CD14-positive monocyte (primary cell): ENCODE results near the gene HCST. TPM values are rescaled to one million over a fixed set of nuclear protein-coding genes. Genes with fewer than 3 reads are reported as not detected.
A peak's percentile ranks its signal among the peaks of the same experiment; 100 is the strongest.

Experiments
- DNase-seq, 3 donors: peaks; one replicate each; pipeline ENCODE4 v3.0.0-alpha.2; 2011 to 2022
- H2AFZ ChIP-seq: 2 replicates; pipeline ENCODE4 v1.6.0; 2012; ENCODE audit warnings: mild to moderate bottlenecking, low read depth, low read length, inconsistent platforms; ENCODE audit not compliant: insufficient read depth, poor library complexity, severe bottlenecking
- H3K27ac ChIP-seq, 2 donors: 1 replicate in 1 of 2; 2 replicates in 1 of 2; pipeline ENCODE4 v1.5.1; 2012 to 2013; ENCODE audit warnings: low read length in 2 of 2, control low read depth in 1 of 2, inconsistent platforms in 1 of 2, low read depth in 1 of 2, mild to moderate bottlenecking in 1 of 2
- H3K27me3 ChIP-seq, 2 donors: one replicate each; pipeline versions ENCODE4 v1.6.0 to v1.6.1; 2011 to 2013; ENCODE audit warnings: low read length in 2 of 2; ENCODE audit not compliant: control insufficient read depth in 2 of 2, insufficient read depth in 2 of 2
- H3K36me3 ChIP-seq, 2 donors: replicated peaks in 1 of 2; 1 replicate in 1 of 2; 2 replicates in 1 of 2; pipeline versions ENCODE4 v1.5.1 to v1.6.1; 2012 to 2013; ENCODE audit warnings: low read length in 2 of 2, control low read depth in 1 of 2, inconsistent platforms in 1 of 2, mild to moderate bottlenecking in 1 of 2; ENCODE audit not compliant: insufficient read depth in 2 of 2, control insufficient read depth in 1 of 2
- H3K4me1 ChIP-seq, 2 donors: 1 replicate in 1 of 2; 2 replicates in 1 of 2; pipeline versions ENCODE4 v1.5.1 to v1.6.1; 2012 to 2013; ENCODE audit warnings: low read length in 2 of 2, control low read depth in 1 of 2, inconsistent platforms in 1 of 2, mild to moderate bottlenecking in 1 of 2, moderate library complexity in 1 of 2; ENCODE audit not compliant: insufficient read depth in 2 of 2, control insufficient read depth in 1 of 2
- H3K4me2 ChIP-seq: replicated peaks from 2 replicates; pipeline ENCODE3; 2012; ENCODE audit warnings: low read length, moderate library complexity, mild to moderate bottlenecking; ENCODE audit not compliant: poor library complexity, severe bottlenecking; ENCODE audit errors: extremely low read depth
- H3K4me3 ChIP-seq, 3 experiments: fragments of 200-600 bp in 1 of 3; sonication (generic) in 1 of 3; replicated peaks in 1 of 3; 1 replicate in 2 of 3; 2 replicates in 1 of 3; pipeline ENCODE4 v1.5.1; 2011 to 2013; ENCODE audit warnings: low read length in 3 of 3, mild to moderate bottlenecking in 3 of 3, control low read depth in 2 of 3, low read depth in 2 of 3, inconsistent platforms in 1 of 3, moderate library complexity in 1 of 3
- H3K79me2 ChIP-seq: 2 replicates; pipeline ENCODE4 v1.6.0; 2012; ENCODE audit warnings: mild to moderate bottlenecking, control low read depth, inconsistent platforms, low read length, moderate library complexity; ENCODE audit not compliant: insufficient read depth
- H3K9ac ChIP-seq: 2 replicates; pipeline ENCODE4 v1.6.0; 2017; ENCODE audit warnings: low read length, mild to moderate bottlenecking; ENCODE audit not compliant: insufficient read depth, poor library complexity, severe bottlenecking
- H3K9me3 ChIP-seq, 2 donors: replicated peaks in 1 of 2; 1 replicate in 1 of 2; 2 replicates in 1 of 2; pipeline versions ENCODE4 v1.5.1 to v1.6.1; 2012 to 2013; ENCODE audit warnings: low read length in 2 of 2, control low read depth in 1 of 2; ENCODE audit not compliant: control insufficient read depth in 1 of 2, insufficient read depth in 1 of 2
- H4K20me1 ChIP-seq: 2 replicates; pipeline ENCODE4 v1.6.0; 2012; ENCODE audit warnings: mild to moderate bottlenecking, low read length, control low read depth, moderate library complexity; ENCODE audit not compliant: insufficient read depth
- H3K27ac Mint-ChIP-seq, 7 donors: one replicate each; pipeline ENCODE4 v1.8.0; 2020; ENCODE audit warnings: mild to moderate bottlenecking in 7 of 7, mixed read lengths in 7 of 7, moderate library complexity in 6 of 7, inconsistent platforms in 2 of 7
- H3K27me3 Mint-ChIP-seq, 3 donors: one replicate each; pipeline ENCODE4 v1.8.0; 2021 to 2022; ENCODE audit warnings: low read depth in 3 of 3, mild to moderate bottlenecking in 3 of 3, mixed read lengths in 3 of 3, moderate library complexity in 3 of 3, inconsistent platforms in 1 of 3
- H3K36me3 Mint-ChIP-seq, 2 donors: one replicate each; pipeline ENCODE4 v1.8.0; 2020; ENCODE audit warnings: mixed read lengths in 2 of 2, inconsistent platforms in 1 of 2, mild to moderate bottlenecking in 1 of 2
- H3K4me1 Mint-ChIP-seq: one replicate; pipeline ENCODE4 v1.8.0; 2020; ENCODE audit warnings: mild to moderate bottlenecking, mixed read lengths
- H3K4me3 Mint-ChIP-seq, 2 donors: one replicate each; pipeline ENCODE4 v1.8.0; 2020; ENCODE audit warnings: mild to moderate bottlenecking in 2 of 2, mixed read lengths in 2 of 2, moderate library complexity in 1 of 2
- H3K9me3 Mint-ChIP-seq, 7 donors: one replicate each; pipeline ENCODE4 v1.8.0; 2020 to 2022; ENCODE audit warnings: mixed read lengths in 7 of 7, mild to moderate bottlenecking in 6 of 7, moderate library complexity in 6 of 7, inconsistent platforms in 2 of 7
- WGBS: methylation state at CpG from one replicate; pipeline ENCODE4 v1.1.5; 2013; ENCODE audit warnings: missing lambda C conversion rate; ENCODE audit not compliant: insufficient coverage; 5-methylcytosine and 5-hydroxymethylcytosine counted together
- intact Hi-C, 2 donors: fragments of 100-400 bp; cut with micrococcal nuclease; formaldehyde crosslinking; loops; one replicate each; pipeline versions ENCODE4 v1.15.0 to v1.15.1; 2023
- polyA plus RNA-seq, 3 donors: library from polyadenylated mRNA; depleted of rRNA in 1 of 3; unstranded in 2 of 3; stranded (reverse) in 1 of 3; fragments of 300-500 nt in 2 of 3; fragments of >200 nt in 1 of 3; fragmentation: Illumina TruSeq in 2 of 3; gene quantifications; 1 replicate in 2 of 3; 2 replicates in 1 of 3; pipeline ENCODE4 v1.2.3, GENCODE V29; 2012 to 2021
- TF ChIP-seq, protein P1 (sequence below): fragments of 200-600 bp; IDR thresholded peaks from one replicate; pipeline ENCODE4 v1.8.0; 2022; ENCODE audit warnings: antibody characterized with exemption, mild to moderate bottlenecking

The HCST gene
- polyA plus RNA-seq, 3 donors: 264 to 829 (median 594) TPM

DNA sequence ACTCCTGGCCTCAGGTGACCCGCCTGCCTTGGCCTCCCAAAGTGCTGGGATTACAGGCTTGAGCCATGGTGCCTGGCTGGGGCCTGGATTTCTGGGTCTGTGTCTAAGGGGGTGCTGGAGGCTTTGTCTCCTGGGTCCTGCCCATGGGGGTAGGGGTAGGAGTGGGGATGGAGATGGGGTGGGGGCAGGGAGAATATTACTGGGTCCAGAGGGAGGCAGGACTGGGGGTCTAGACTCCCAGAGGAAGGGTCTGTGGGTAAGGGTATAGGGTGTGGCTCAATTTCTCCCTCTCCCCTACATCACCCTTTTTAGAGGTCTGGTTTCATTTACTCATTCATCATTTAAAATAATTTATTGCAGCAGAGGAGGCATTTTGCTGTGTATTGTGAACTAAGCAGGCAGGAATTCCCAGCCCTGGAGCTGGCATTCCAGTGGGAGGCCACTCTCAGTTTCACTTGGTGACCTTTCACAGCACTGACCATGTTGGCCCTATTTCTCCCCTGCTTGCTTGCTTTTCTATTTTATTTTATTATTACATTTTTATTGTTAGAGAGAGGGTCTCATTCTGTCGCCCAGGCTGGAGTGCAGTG is 1.2 kb upstream of the HCST start:
- H3K27ac ChIP-seq: peak overlapping the region; percentile 95 to 98
- Mint-ChIP-seq H3K4me3 (peak overlapping the region; percentile 97 to 98), H3K27ac (peak overlapping the region; percentile 96 to 100 (median 100)), H3K9me3 (peaks cover 0 to 4% (median 0%) of the 10 kb centered on the region in 7 donors), H3K4me1 (peaks cover 59% of the 10 kb centered on the region), H3K36me3 (peaks cover 40 to 43% of the 10 kb centered on the region in 2 donors), H3K27me3 (peaks cover 0 to 10% (median 0%) of the 10 kb centered on the region in 3 donors)
- peaks cover 95% of the 10 kb centered on the region for H3K79me2 ChIP-seq
- H3K36me3 ChIP-seq: peaks cover 25 to 26% of the 10 kb centered on the region in 2 donors
- peaks cover 69 to 80% of the 10 kb centered on the region in 2 donors for H3K4me1 ChIP-seq
- intact Hi-C loops: loop anchor here (2.0 to 10.0 kb wide), 5 partner anchors 30 to 456 kb away; partner anchors contain the start of genes FFAR2 (in 1 of the 2), IGFLR1 (in 1 of the 2), LIN37 (in 1 of the 2) and OVOL3 (in 1 of the 2)
- TF ChIP-seq, protein P1, sequence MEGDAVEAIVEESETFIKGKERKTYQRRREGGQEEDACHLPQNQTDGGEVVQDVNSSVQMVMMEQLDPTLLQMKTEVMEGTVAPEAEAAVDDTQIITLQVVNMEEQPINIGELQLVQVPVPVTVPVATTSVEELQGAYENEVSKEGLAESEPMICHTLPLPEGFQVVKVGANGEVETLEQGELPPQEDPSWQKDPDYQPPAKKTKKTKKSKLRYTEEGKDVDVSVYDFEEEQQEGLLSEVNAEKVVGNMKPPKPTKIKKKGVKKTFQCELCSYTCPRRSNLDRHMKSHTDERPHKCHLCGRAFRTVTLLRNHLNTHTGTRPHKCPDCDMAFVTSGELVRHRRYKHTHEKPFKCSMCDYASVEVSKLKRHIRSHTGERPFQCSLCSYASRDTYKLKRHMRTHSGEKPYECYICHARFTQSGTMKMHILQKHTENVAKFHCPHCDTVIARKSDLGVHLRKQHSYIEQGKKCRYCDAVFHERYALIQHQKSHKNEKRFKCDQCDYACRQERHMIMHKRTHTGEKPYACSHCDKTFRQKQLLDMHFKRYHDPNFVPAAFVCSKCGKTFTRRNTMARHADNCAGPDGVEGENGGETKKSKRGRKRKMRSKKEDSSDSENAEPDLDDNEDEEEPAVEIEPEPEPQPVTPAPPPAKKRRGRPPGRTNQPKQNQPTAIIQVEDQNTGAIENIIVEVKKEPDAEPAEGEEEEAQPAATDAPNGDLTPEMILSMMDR: no peak
- peak overlapping the region; percentile 84 for H3K9ac ChIP-seq
- DNase-seq: no peak
- no peaks in the 10 kb centered on the region for H3K27me3 ChIP-seq
- H3K4me3 ChIP-seq: peak overlapping the region; percentile 80 to 99 (median 97)
- 89% methylated on average over 1 of the region's 2 CpGs for WGBS
- H3K4me2 ChIP-seq: peak overlapping the region; percentile 100
- H2AFZ ChIP-seq: no peak overlapping the region
- peaks cover 35% of the 10 kb centered on the region for H4K20me1 ChIP-seq
- H3K9me3 ChIP-seq: no peaks in the 10 kb centered on the region

DNA sequence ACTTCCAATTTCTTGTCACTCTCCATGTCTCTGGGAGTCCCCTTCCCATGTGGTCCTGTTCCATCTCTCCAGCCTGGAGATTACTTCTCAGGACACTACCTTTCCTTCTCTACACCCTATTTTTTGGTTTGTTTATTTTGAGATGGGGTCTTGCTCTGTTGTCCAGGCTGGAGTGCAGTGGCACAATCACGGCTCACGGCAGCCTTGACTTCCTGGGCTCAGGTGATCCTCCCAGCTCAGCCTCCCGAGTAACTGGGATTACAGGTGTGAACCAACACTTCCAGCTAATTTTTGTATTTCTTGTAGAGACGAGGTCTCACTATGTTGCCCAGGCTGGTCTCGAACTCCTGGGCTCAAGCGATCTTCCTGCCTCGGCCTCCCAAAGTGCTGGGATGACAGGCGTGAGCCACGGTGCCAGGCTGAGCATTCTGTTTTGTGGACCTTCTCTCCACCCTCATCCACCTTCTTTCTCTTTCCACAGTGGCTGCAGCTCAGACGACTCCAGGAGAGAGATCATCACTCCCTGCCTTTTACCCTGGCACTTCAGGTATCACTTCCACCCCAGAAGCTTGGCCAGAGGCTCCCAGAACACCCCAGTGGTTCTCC is 644 bp downstream of the HCST start:
- H3K4me1 ChIP-seq: peaks cover 75 to 81% of the 10 kb centered on the region in 2 donors
- H3K4me2 ChIP-seq: peak overlapping the region; percentile 100
- intact Hi-C loops: loop anchor here in 1 of 2 donors (1.0 to 10.0 kb wide), 5 partner anchors 10 to 458 kb away; partner anchors contain the start of genes FFAR2, IGFLR1, LIN37 and OVOL3
- DNase-seq: no peak
- peak overlapping the region; percentile 84 for H3K9ac ChIP-seq
- H3K27ac Mint-ChIP-seq: peak overlapping the region; percentile 96 to 100 (median 100)
- H3K36me3 Mint-ChIP-seq: peaks cover 38 to 43% of the 10 kb centered on the region in 2 donors
- H3K27me3 ChIP-seq: no peaks in the 10 kb centered on the region
- peaks cover 95% of the 10 kb centered on the region for H3K79me2 ChIP-seq
- H3K27ac ChIP-seq: peak overlapping the region; percentile 95 to 98
- WGBS: 39% methylated on average over 10 of the region's 10 CpGs
- H4K20me1 ChIP-seq: peaks cover 17% of the 10 kb centered on the region
- peak overlapping the region; percentile 97 to 98 for H3K4me3 Mint-ChIP-seq
- H3K4me3 ChIP-seq: peak overlapping the region; percentile 31 to 99 (median 97)
- peaks cover 0 to 12% (median 0%) of the 10 kb centered on the region in 3 donors for H3K27me3 Mint-ChIP-seq
- TF ChIP-seq, protein P1: no peak
- H2AFZ ChIP-seq: no peak overlapping the region
- H3K4me1 Mint-ChIP-seq: peaks cover 64% of the 10 kb centered on the region
- H3K9me3 Mint-ChIP-seq: peaks cover 0 to 2% (median 0%) of the 10 kb centered on the region in 7 donors
- no peaks in the 10 kb centered on the region for H3K9me3 ChIP-seq
- peaks cover 18 to 24% of the 10 kb centered on the region in 2 donors for H3K36me3 ChIP-seq
